ENCODE data around the gene TUBA4A. TPM values are rescaled to one million over a fixed set of nuclear protein-coding genes. Genes with fewer than 3 reads are reported as not detected.

The TUBA4A gene
- total and polyA plus RNA-seq, 8 donors, result 18.7 to 141 (median 40.0) TPM

DNA sequence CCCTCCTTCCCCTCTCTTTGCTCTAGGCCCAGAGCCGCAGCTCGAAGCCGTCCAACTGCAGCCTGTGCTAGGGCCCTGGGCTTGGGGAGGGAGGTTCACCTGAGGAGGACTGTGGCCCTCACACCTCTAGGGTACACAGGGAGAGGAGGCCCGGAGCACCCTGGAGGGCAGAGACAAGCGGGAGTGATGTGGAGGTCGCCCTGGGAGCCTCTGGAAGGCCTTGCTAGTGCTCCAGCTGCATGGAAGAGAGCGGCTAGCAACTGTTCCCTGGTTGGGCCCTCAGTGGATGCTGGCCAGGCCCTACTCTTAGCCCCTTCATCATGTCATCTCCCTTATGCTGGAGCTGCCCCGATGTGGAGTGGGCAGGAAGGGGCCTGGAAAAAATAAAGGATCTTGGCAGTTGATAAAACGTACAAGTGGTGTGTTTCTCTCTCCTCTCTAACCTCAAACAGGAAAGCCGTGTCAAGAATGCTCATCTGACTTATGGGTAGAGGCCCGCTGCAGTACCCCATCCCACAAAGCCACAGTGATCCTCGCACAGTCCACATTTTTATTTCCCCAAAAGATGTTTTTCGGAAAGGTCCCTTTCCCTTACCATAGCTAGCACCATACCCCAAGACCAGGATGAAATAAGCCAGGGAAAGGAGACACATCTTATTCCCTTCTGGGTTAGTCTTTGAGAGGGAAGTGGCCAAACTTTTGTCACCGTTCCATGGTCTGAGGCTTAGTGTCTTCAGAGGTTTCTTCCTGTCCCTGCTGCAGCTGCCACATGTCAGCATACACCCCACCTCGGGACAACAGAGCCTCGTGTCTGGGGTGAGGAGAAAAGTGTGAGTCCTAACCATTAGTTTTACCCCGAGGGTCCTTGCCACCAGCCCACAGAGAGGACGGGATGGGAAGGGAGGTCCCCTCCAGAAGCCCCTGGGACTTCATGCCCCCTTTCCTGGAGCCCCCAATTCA lies 44.2 kb downstream of the TUBA4A start:
- peak overlapping the region in 4 of 5 donors; percentile 13 to 42 (median 38) for H3K27ac ChIP-seq

GRCh38 chr2:219207884-219208740 lies 45.6 kb downstream of the TUBA4A start:
- Histone ChIP-seq H3K4me3 (peak overlapping the region in 3 of 4 donors; percentile 56 to 65 (median 63)), H3K27ac (peak overlapping the region; percentile 96 to 98 (median 97)), H3K27me3 (no peaks in the 10 kb centered on the region), H3K36me3 (peaks cover 36 to 50% (median 49%) of the 10 kb centered on the region in 4 donors), H3K9me3 (no peaks in the 10 kb centered on the region), H3K4me1 (peaks cover 15 to 34% (median 25%) of the 10 kb centered on the region in 4 donors)
- TF ChIP-seq POLR2A (IDR thresholded peaks at IDR 0.05), result no peak
- TF ChIP-seq EP300 (IDR thresholded peaks at IDR 0.05), result no peak
- no peak for TF ChIP-seq POLR2AphosphoS5 (IDR thresholded peaks at IDR 0.05)
- TF ChIP-seq, protein P1, sequence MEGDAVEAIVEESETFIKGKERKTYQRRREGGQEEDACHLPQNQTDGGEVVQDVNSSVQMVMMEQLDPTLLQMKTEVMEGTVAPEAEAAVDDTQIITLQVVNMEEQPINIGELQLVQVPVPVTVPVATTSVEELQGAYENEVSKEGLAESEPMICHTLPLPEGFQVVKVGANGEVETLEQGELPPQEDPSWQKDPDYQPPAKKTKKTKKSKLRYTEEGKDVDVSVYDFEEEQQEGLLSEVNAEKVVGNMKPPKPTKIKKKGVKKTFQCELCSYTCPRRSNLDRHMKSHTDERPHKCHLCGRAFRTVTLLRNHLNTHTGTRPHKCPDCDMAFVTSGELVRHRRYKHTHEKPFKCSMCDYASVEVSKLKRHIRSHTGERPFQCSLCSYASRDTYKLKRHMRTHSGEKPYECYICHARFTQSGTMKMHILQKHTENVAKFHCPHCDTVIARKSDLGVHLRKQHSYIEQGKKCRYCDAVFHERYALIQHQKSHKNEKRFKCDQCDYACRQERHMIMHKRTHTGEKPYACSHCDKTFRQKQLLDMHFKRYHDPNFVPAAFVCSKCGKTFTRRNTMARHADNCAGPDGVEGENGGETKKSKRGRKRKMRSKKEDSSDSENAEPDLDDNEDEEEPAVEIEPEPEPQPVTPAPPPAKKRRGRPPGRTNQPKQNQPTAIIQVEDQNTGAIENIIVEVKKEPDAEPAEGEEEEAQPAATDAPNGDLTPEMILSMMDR (IDR thresholded peaks at IDR 0.05), result no peak
- peak in 1 of 2 donors; percentile 46 for DNase-seq
- 58 to 62% (median 61%) methylated on average over 17 of the region's 17 CpGs for WGBS, 5 donors
- intact Hi-C loops (cut with DNase I; ENCODE audit: low total_unique reads), result no loop called here

More for the DNA sequence above, 44.2 kb downstream of the TUBA4A start:
- intact Hi-C loops (cut with DNase I; ENCODE audit: low total_unique reads), result no loop called here
- TF ChIP-seq POLR2AphosphoS5 (IDR thresholded peaks at IDR 0.05), result no peak
- no peak for TF ChIP-seq POLR2A (IDR thresholded peaks at IDR 0.05)
- TF ChIP-seq EP300 (IDR thresholded peaks at IDR 0.05), result no peak
- TF ChIP-seq, protein P1 (IDR thresholded peaks at IDR 0.05), result no peak
- H3K9me3 ChIP-seq, result no peaks in the 10 kb centered on the region
- peaks cover 15 to 34% (median 25%) of the 10 kb centered on the region in 4 donors for H3K4me1 ChIP-seq
- no peaks in the 10 kb centered on the region for H3K27me3 ChIP-seq
- no peak overlapping the region for H3K4me3 ChIP-seq
- H3K36me3 ChIP-seq, result peaks cover 48 to 64% (median 63%) of the 10 kb centered on the region in 4 donors
- DNase-seq, result no peak
- WGBS, 5 donors, result 74 to 80% (median 78%) methylated on average over 18 of the region's 18 CpGs

- intact Hi-C loops (cut with DNase I; ENCODE audit: low total_unique reads), result no loop called here
- peak overlapping the region; percentile 56 to 83 (median 64) for H3K4me3 ChIP-seq
- 7 to 14% (median 11%) methylated on average over 19 to 22 of the region's 22 CpGs for WGBS, 5 donors
- H3K27me3 ChIP-seq, result no peaks in the 10 kb centered on the region
- H3K4me1 ChIP-seq, result peaks cover 15 to 34% (median 25%) of the 10 kb centered on the region in 4 donors
- peak overlapping the region; percentile 96 to 98 (median 97) for H3K27ac ChIP-seq
- DNase-seq, result no peak
- TF ChIP-seq POLR2A (IDR thresholded peaks at IDR 0.05) (no peak), EP300 (IDR thresholded peaks at IDR 0.05) (no peak), POLR2AphosphoS5 (IDR thresholded peaks at IDR 0.05) (no peak)
- TF ChIP-seq, protein P1 (IDR thresholded peaks at IDR 0.05), result no peak
- H3K9me3 ChIP-seq, result no peaks in the 10 kb centered on the region
- peaks cover 28 to 42% (median 41%) of the 10 kb centered on the region in 4 donors for H3K36me3 ChIP-seq
Observed at GRCh38 chr2:219207134-219207883, 46.4 kb downstream of the TUBA4A start.

All from stomach (tissue), 9 donors.